ENCODE results near the gene GALNTL6. TPM values are rescaled to one million over a fixed set of nuclear protein-coding genes. Genes with fewer than 3 reads are reported as not detected.

The GALNTL6 gene
- total RNA-seq, 4 donors from 2014 or later = not detected

- TF ChIP-seq CTCF (IDR thresholded peaks at IDR 0.05; ENCODE audit: low read depth) = no peak
Observed at GRCh38 chr4:172857026-172857425, 1043.8 kb downstream of the GALNTL6 start.

GRCh38 chr4:172858731-172859230, 1045.6 kb downstream of the GALNTL6 start:
- no peak for TF ChIP-seq CTCF (IDR thresholded peaks at IDR 0.05; ENCODE audit: low read depth)

- TF ChIP-seq CTCF (IDR thresholded peaks at IDR 0.05; ENCODE audit: low read depth) = no peak
Observed at GRCh38 chr4:172865103-172865502, 1051.9 kb downstream of the GALNTL6 start.

GRCh38 chr4:172865531-172866127, 1052.4 kb downstream of the GALNTL6 start:
- no peak for TF ChIP-seq CTCF (IDR thresholded peaks at IDR 0.05; ENCODE audit: low read depth)

GRCh38 chr4:172866421-172866820, 1053.2 kb downstream of the GALNTL6 start:
- TF ChIP-seq CTCF (IDR thresholded peaks at IDR 0.05; ENCODE audit: low read depth) = no peak

- no peak for TF ChIP-seq CTCF (IDR thresholded peaks at IDR 0.05; ENCODE audit: low read depth)
Observed at GRCh38 chr4:172867835-172868234, 1054.6 kb downstream of the GALNTL6 start.

- no peak for TF ChIP-seq CTCF (IDR thresholded peaks at IDR 0.05; ENCODE audit: low read depth)
Observed at GRCh38 chr4:172868271-172868670, 1055.1 kb downstream of the GALNTL6 start.
